SK-N-SH treated with all-trans-retinoic acid at 6 μM for 48 hours (cell line): Measurements from ENCODE around the gene TMEM134.

Experiments
- ATAC-seq: fragments of 200-7000 bp; cut with Tn5 transposase; 3 replicates; pipeline ENCODE4 v1.9.1; 2020; ENCODE audit warnings: mild to moderate bottlenecking, moderate library complexity
- ARNTL ChIP-seq: fragments of 450-650 bp; formaldehyde crosslinking; IDR thresholded peaks from 2 replicates; pipeline ENCODE4 v1.5.0; 2020; ENCODE audit warnings: low read depth, mild to moderate bottlenecking, moderate library complexity, borderline replicate concordance
- CSDC2 ChIP-seq: fragments of 250-450 bp; sonication (Bioruptor Pico); IDR thresholded peaks from 2 replicates; pipeline ENCODE4 v1.5.0; 2020; ENCODE audit warnings: mild to moderate bottlenecking, moderate library complexity
- CSRNP3 ChIP-seq: fragments of 250-450 bp; sonication (Bioruptor Pico); IDR thresholded peaks from 2 replicates; pipeline ENCODE4 v1.5.1; 2021; ENCODE audit warnings: mild to moderate bottlenecking, moderate library complexity
- GLIS3 ChIP-seq: fragments of 250-450 bp; sonication (Bioruptor Pico); IDR thresholded peaks from 2 replicates; pipeline ENCODE4 v1.5.0; 2020; ENCODE audit warnings: mild to moderate bottlenecking, moderate library complexity
- ISL1 ChIP-seq: fragments of 250-450 bp; sonication (Bioruptor Pico); IDR thresholded peaks from 2 replicates; pipeline ENCODE4 v2.1.2; 2022; ENCODE audit warnings: mild to moderate bottlenecking, moderate library complexity
- OSR1 ChIP-seq: fragments of 250-450 bp; sonication (Bioruptor Pico); IDR thresholded peaks from 2 replicates; pipeline ENCODE4 v1.8.0; 2022; ENCODE audit warnings: moderate library complexity, mild to moderate bottlenecking, inconsistent platforms
- PATZ1 ChIP-seq: fragments of 250-450 bp; sonication (Bioruptor Pico); IDR thresholded peaks from 2 replicates; pipeline ENCODE4 v1.8.0; 2020; ENCODE audit warnings: mild to moderate bottlenecking, moderate library complexity, borderline replicate concordance
- PPARA ChIP-seq: fragments of 250-450 bp; sonication (Bioruptor Pico); IDR thresholded peaks from 2 replicates; pipeline ENCODE4 v1.5.0; 2020; ENCODE audit warnings: mild to moderate bottlenecking, borderline replicate concordance
- TCF4 ChIP-seq: fragments of 250-450 bp; sonication (Bioruptor Pico); IDR thresholded peaks from 2 replicates; pipeline ENCODE4 v1.8.0; 2021; ENCODE audit warnings: mild to moderate bottlenecking, moderate library complexity, borderline replicate concordance
- TOX ChIP-seq: fragments of 250-450 bp; sonication (Bioruptor Pico); IDR thresholded peaks from 2 replicates; pipeline ENCODE4 v1.8.0; 2021; ENCODE audit warnings: mild to moderate bottlenecking, moderate library complexity, borderline replicate concordance
- TSHZ2 ChIP-seq: fragments of 250-450 bp; sonication (Bioruptor Pico); IDR thresholded peaks from 2 replicates; pipeline ENCODE4 v1.5.0; 2020; ENCODE audit warnings: mild to moderate bottlenecking, moderate library complexity
- ZC3H10 ChIP-seq: fragments of 250-450 bp; sonication (Bioruptor Pico); IDR thresholded peaks from 2 replicates; pipeline ENCODE4 v1.5.1; 2021; ENCODE audit warnings: mild to moderate bottlenecking, moderate library complexity
- ZFP3 ChIP-seq: fragments of 250-450 bp; sonication (Bioruptor Pico); IDR thresholded peaks from 2 replicates; pipeline ENCODE4 v1.5.0; 2020; ENCODE audit warnings: mild to moderate bottlenecking, moderate library complexity
- ZFP30 ChIP-seq: fragments of 450-650 bp; formaldehyde crosslinking; IDR thresholded peaks from 2 replicates; pipeline ENCODE4 v1.5.0; 2022; ENCODE audit warnings: mild to moderate bottlenecking, moderate library complexity
- ZNF70 ChIP-seq: fragments of 450-650 bp; formaldehyde crosslinking; IDR thresholded peaks from 2 replicates; pipeline ENCODE4 v1.5.0; 2020; ENCODE audit warnings: mild to moderate bottlenecking, moderate library complexity
- ZNF8 ChIP-seq: fragments of 450-650 bp; formaldehyde crosslinking; IDR thresholded peaks from 2 replicates; pipeline ENCODE4 v1.5.0; 2020; ENCODE audit warnings: mild to moderate bottlenecking, moderate library complexity

Gene TMEM134

GRCh38 chr11:67440229-67441097 lies 28.6 kb downstream of the TMEM134 start (continued):
- no peak for TF ChIP-seq PATZ1
- no peak for TF ChIP-seq TCF4 (CRISPR knock-in tag)

GRCh38 chr11:67439321-67440228 lies 29.5 kb downstream of the TMEM134 start:
- TF ChIP-seq ZNF8 (no peak), ARNTL (CRISPR knock-in tag) (no peak), ZFP30 (CRISPR knock-in tag) (no peak), TOX (CRISPR knock-in tag) (no peak), CSDC2 (CRISPR knock-in tag) (no peak)
- TF ChIP-seq, all 23 proteins: peak for 0
- peak; percentile 40 for ATAC-seq

GRCh38 chr11:67438158-67438902 lies 30.7 kb downstream of the TMEM134 start:
- TF ChIP-seq ZFP3 (CRISPR knock-in tag) (no peak), ZNF70 (CRISPR knock-in tag) (no peak), ZNF8 (no peak), GLIS3 (CRISPR knock-in tag) (no peak), TSHZ2 (CRISPR knock-in tag) (no peak)
- no peak for ATAC-seq

- ATAC-seq: no peak
Measured at GRCh38 chr11:67437809-67438157, 31.3 kb downstream of the TMEM134 start.

More at GRCh38 chr11:67437809-67438157, 31.3 kb downstream of the TMEM134 start:
- TF ChIP-seq TCF4 (CRISPR knock-in tag) (no peak), ISL1 (no peak), CSDC2 (CRISPR knock-in tag) (no peak), TOX (CRISPR knock-in tag) (no peak), PPARA (CRISPR knock-in tag) (no peak), ARNTL (CRISPR knock-in tag) (no peak), CSRNP3 (CRISPR knock-in tag) (no peak), OSR1 (CRISPR knock-in tag) (no peak), ZFP30 (CRISPR knock-in tag) (no peak), ZNF70 (CRISPR knock-in tag) (no peak), ZFP3 (CRISPR knock-in tag) (no peak), ZC3H10 (no peak), TSHZ2 (CRISPR knock-in tag) (no peak)
